GM19025 (cell line): Measurements from ENCODE around the gene HBA2.
"Not testable (repeated sequence)": the region's sequence is repeated elsewhere in the genome, so short reads cannot be mapped to it uniquely, and the experiment has no call there.

ENCODE experiments used
- ATAC-seq: cut with Tn5 transposase; IDR thresholded peaks from one replicate; pipeline ENCODE4 v1.9.1; 2021; ENCODE audit warnings: mild to moderate bottlenecking, low read depth, moderate library complexity; ENCODE audit not compliant: unreplicated experiment

HBA2 gene

DNA sequence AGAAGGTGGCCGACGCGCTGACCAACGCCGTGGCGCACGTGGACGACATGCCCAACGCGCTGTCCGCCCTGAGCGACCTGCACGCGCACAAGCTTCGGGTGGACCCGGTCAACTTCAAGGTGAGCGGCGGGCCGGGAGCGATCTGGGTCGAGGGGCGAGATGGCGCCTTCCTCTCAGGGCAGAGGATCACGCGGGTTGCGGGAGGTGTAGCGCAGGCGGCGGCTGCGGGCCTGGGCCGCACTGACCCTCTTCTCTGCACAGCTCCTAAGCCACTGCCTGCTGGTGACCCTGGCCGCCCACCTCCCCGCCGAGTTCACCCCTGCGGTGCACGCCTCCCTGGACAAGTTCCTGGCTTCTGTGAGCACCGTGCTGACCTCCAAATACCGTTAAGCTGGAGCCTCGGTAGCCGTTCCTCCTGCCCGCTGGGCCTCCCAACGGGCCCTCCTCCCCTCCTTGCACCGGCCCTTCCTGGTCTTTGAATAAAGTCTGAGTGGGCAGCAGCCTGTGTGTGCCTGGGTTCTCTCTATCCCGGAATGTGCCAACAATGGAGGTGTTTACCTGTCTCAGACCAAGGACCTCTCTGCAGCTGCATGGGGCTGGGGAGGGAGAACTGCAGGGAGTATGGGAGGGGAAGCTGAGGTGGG, 657 bp downstream of the HBA2 start:
- not testable (repeated sequence) for ATAC-seq

DNA sequence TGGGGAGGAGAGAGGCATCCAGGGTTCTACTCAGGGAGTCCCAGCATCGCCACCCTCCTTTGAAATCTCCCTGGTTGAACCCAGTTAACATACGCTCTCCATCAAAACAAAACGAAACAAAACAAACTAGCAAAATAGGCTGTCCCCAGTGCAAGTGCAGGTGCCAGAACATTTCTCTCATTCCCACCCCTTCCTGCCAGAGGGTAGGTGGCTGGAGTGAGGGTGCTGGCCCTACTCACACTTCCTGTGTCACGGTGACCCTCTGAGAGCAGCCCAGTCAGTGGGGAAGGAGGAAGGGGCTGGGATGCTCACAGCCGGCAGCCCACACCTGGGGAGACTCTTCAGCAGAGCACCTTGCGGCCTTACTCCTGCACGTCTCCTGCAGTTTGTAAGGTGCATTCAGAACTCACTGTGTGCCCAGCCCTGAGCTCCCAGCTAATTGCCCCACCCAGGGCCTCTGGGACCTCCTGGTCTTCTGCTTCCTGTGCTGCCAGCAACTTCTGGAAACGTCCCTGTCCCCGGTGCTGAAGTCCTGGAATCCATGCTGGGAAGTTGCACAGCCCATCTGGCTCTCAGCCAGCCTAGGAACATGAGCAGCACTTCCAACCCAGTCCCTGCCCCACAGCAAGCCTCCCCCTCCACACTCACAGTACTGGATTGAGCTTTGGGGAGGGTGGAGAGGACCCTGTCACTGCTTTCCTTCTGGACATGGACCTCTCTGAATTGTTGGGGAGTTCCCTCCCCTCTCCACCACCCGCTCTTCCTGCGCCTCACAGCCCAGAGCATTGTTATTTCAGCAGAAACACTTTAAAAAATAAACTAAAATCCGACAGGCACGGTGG, 1.5 kb downstream of the HBA2 start:
- not testable (repeated sequence) for ATAC-seq

DNA sequence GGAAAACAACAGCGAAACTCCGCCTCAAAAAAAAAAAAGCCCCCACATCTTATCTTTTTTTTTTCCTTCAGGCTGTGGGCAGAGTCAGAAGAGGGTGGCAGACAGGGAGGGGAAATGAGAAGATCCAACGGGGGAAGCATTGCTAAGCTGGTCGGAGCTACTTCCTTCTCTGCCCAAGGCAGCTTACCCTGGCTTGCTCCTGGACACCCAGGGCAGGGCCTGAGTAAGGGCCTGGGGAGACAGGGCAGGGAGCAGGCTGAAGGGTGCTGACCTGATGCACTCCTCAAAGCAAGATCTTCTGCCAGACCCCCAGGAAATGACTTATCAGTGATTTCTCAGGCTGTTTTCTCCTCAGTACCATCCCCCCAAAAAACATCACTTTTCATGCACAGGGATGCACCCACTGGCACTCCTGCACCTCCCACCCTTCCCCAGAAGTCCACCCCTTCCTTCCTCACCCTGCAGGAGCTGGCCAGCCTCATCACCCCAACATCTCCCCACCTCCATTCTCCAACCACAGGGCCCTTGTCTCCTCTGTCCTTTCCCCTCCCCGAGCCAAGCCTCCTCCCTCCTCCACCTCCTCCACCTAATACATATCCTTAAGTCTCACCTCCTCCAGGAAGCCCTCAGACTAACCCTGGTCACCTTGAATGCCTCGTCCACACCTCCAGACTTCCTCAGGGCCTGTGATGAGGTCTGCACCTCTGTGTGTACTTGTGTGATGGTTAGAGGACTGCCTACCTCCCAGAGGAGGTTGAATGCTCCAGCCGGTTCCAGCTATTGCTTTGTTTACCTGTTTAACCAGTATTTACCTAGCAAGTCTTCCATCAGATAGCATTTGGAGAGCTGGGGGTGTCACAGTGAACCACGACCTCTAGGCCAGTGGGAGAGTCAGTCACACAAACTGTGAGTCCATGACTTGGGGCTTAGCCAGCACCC, 2.6 kb downstream of the HBA2 start:
- ATAC-seq, result no peak

DNA sequence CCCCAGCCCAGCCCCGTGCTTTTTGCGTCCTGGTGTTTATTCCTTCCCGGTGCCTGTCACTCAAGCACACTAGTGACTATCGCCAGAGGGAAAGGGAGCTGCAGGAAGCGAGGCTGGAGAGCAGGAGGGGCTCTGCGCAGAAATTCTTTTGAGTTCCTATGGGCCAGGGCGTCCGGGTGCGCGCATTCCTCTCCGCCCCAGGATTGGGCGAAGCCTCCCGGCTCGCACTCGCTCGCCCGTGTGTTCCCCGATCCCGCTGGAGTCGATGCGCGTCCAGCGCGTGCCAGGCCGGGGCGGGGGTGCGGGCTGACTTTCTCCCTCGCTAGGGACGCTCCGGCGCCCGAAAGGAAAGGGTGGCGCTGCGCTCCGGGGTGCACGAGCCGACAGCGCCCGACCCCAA, 3.3 kb downstream of the HBA2 start:
- not testable (repeated sequence) for ATAC-seq

DNA sequence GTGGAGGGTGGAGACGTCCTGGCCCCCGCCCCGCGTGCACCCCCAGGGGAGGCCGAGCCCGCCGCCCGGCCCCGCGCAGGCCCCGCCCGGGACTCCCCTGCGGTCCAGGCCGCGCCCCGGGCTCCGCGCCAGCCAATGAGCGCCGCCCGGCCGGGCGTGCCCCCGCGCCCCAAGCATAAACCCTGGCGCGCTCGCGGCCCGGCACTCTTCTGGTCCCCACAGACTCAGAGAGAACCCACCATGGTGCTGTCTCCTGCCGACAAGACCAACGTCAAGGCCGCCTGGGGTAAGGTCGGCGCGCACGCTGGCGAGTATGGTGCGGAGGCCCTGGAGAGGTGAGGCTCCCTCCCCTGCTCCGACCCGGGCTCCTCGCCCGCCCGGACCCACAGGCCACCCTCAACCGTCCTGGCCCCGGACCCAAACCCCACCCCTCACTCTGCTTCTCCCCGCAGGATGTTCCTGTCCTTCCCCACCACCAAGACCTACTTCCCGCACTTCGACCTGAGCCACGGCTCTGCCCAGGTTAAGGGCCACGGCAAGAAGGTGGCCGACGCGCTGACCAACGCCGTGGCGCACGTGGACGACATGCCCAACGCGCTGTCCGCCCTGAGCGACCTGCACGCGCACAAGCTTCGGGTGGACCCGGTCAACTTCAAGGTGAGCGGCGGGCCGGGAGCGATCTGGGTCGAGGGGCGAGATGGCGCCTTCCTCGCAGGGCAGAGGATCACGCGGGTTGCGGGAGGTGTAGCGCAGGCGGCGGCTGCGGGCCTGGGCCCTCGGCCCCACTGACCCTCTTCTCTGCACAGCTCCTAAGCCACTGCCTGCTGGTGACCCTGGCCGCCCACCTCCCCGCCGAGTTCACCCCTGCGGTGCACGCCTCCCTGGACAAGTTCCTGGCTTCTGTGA, 4.1 kb downstream of the HBA2 start, which contains the start of gene HBA1:
TSS of gene HBA1 (plus strand) at position 204 of the 906 bp plus-strand sequence. CDS start at position 241, 37 bp downstream.
- not testable (repeated sequence) for ATAC-seq

DNA sequence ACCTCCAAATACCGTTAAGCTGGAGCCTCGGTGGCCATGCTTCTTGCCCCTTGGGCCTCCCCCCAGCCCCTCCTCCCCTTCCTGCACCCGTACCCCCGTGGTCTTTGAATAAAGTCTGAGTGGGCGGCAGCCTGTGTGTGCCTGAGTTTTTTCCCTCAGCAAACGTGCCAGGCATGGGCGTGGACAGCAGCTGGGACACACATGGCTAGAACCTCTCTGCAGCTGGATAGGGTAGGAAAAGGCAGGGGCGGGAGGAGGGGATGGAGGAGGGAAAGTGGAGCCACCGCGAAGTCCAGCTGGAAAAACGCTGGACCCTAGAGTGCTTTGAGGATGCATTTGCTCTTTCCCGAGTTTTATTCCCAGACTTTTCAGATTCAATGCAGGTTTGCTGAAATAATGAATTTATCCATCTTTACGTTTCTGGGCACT, 4.7 kb downstream of the HBA2 start:
- no peak for ATAC-seq

DNA sequence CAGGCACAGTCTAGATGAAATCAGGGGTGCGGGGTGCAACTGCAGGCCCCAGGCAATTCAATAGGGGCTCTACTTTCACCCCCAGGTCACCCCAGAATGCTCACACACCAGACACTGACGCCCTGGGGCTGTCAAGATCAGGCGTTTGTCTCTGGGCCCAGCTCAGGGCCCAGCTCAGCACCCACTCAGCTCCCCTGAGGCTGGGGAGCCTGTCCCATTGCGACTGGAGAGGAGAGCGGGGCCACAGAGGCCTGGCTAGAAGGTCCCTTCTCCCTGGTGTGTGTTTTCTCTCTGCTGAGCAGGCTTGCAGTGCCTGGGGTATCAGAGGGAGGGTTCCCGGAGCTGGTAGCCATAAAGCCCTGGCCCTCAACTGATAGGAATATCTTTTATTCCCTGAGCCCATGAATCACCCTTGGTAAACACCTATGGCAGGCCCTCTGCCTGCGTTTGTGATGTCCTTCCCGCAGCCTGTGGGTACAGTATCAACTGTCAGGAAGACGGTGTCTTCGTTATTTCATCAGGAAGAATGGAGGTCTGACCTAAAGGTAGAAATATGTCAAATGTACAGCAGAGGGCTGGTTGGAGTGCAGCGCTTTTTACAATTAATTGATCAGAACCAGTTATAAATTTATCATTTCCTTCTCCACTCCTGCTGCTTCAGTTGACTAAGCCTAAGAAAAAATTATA, 5.4 kb downstream of the HBA2 start:
- ATAC-seq, result no peak

DNA sequence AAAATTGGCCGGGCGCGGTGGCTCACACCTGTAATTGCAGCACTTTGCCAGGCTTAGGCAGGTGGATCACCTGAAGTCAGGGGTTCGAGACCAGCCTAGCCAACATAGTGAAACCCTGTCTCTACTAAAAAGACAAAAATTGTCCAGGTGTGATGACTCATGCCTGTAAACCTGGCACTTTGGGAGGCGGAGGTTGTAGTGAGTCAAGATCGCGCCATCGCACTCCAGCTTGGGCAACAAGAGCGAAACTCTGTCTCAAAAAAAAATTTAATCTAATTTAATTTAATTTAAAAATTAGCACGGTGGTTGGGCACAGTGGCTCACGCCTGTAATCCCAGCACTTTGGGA, 6.0 kb downstream of the HBA2 start:
- ATAC-seq, result no peak

DNA sequence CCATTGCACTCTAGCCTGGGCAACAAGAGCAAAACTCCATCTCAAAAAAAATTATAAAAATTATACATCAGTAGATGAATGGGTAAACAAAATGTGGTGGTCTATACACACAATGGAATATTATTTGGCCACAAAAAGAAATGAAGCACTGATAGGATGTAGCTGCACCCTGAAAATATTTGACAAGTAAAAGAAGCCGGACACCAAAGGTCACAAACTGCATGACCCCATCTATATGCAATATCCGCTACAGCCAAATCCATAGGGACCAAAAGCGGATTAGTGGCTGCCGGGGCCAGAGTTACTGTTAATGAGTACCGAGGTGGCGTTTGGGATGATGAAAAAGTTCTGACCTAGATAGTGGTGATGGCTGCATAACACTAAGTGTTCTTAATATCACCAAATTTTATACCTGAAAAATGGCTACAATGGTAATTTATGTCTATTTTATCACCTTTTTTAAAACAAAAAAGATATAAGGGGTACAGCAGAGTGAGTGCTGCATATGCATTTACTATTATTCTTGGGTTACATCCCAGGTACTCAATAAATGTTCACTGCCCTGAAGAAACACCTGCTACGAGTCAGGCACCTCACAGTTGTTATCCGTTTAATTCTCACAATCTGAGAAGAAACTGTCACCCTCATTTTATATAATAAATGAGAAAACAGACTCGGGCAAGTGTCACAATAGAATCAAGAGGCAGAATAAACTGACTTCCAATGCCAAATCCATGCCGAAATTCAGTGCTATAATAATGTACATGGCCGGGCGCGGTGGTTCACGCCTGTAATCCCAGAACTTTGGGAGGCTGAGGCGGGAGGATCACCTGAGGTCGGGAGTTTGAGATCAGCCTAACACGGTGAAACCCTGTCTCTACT, 6.8 kb downstream of the HBA2 start:
- ATAC-seq, result no peak

DNA sequence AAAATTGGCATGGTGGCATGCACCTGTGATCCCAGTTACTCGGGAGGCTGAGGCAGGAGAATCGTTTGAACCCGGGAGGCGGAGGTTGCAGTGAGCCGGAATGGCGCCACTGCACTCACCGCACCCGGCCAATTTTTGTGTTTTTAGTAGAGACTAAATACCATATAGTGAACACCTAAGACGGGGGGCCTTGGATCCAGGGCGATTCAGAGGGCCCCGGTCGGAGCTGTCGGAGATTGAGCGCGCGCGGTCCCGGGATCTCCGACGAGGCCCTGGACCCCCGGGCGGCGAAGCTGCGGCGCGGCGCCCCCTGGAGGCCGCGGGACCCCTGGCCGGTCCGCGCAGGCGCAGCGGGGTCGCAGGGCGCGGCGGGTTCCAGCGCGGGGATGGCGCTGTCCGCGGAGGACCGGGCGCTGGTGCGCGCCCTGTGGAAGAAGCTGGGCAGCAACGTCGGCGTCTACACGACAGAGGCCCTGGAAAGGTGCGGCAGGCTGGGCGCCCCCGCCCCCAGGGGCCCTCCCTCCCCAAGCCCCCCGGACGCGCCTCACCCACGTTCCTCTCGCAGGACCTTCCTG, 7.5 kb downstream of the HBA2 start, which contains the start of gene HBQ1:
TSS of gene HBQ1 (plus strand) at position 359 of the 575 bp plus-strand sequence. CDS start at position 387, 28 bp downstream.
- no peak for ATAC-seq

DNA sequence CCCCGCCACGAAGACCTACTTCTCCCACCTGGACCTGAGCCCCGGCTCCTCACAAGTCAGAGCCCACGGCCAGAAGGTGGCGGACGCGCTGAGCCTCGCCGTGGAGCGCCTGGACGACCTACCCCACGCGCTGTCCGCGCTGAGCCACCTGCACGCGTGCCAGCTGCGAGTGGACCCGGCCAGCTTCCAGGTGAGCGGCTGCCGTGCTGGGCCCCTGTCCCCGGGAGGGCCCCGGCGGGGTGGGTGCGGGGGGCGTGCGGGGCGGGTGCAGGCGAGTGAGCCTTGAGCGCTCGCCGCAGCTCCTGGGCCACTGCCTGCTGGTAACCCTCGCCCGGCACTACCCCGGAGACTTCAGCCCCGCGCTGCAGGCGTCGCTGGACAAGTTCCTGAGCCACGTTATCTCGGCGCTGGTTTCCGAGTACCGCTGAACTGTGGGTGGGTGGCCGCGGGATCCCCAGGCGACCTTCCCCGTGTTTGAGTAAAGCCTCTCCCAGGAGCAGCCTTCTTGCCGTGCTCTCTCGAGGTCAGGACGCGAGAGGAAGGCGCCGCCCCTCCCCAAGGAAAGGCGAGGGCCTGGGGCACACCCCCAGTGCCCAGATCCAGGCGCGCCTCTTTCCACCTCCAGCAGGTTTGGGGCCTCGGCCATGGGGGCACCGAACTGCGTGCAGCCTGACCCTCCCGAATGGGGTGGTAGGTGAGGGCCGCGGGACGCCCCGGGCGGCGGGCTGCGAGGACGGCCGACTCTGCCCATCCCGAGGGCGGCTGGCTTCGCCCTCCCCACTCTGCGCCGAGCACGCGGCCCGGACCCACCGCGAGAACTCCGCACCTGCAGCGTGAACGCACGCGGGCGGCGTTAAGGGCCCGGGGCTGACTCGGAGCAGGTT, 8.2 kb downstream of the HBA2 start:
- no peak for ATAC-seq

DNA sequence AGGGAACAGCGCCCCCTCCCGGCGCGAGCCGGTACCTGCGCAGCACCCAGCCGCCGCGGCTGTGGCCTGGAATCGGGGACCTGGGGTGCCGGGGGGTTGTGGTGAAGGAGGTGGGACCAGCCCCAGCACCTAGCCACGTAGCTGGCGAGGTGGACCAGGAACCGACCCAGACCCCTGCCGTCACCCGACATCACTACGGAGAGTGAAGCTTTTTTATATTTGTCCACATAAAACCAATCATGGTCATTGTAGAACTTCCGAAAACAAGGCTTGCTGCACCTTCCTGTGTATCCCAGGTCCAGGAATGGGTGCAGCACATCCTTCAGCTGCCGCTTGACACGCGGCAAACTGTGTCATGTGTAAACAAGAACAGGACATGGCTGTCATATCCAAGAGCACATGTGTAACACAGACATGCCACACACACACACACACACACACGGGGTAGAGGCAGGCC, 8.9 kb downstream of the HBA2 start:
- ATAC-seq, result no peak

DNA sequence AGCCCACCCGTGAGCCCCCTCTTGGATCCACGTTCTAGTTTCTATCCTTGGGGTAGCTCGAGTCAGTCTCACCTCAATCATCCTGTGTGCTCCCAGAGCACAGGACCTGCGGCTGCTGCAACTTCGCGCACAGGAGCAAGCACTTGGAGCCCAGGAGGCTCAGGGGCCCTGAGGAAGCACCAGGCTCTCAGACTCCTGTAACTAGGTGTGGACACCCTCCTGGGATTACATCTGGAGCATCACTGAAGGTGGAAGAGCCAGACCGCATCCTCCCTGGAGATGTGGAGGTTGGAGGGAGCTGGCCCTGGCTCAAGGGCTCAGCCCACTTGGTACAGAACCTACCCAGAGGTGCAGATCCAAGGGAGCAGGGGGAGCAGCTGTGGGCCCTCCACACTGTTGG, 10.3 kb downstream of the HBA2 start:
- no peak for ATAC-seq

DNA sequence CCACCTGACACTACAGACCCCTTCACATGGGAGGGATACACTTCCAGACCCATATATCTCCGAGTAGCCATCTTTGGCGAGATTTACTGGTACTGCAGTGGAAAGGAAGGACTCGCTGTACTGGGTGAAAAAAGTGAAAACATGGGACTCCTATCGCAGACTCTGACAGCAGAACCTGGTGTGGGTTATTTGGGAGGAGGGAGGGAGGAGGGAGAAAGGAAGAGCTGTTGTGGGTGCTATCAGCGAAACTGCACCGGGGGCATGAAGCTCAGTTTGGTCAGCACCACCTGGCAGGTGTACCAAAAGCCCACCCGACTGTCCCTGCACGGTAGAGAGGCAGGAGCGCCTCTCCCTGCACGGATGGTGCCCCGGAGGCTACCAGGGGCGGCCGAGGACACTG, 12.5 kb downstream of the HBA2 start:
- ATAC-seq, result no peak

DNA sequence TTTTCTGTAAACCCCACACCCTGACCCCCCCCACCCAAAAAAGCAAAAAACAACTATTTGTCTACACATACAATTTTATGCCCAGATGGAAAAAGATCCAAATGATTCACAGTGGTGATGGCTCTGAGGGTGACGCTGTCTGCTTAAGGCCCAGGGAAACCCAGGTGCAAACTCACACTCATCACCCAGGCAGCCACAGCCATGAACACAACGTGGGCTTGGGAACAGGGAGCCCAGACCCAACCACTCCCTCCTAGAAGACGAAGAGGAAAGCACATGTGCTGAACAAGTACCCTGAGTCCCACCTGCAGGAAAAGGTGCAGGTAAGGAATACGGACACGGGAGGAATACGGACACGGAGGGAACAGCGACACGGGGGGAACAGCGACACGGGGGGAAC, 13.0 kb downstream of the HBA2 start:
- ATAC-seq, result no peak

DNA sequence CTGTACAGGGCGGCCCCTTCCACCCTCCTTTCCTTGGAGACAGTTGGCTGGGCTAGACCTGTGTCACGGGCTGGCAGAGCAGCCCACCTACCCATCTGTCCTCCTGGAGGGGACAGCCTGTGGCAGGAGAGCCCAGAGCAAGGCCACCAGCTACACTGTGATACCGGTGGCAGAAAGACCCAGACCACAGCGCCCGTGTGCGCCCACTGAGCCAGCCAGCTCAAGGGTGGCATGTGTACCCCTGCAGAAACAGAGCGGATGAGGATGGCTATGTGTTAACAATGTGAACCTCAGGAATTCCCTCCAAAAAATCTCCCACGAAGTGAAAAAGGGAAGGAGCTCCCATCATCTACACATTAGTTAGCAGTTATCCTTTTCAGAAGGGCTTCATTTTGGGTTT, 14.7 kb downstream of the HBA2 start:
- ATAC-seq, result no peak

DNA sequence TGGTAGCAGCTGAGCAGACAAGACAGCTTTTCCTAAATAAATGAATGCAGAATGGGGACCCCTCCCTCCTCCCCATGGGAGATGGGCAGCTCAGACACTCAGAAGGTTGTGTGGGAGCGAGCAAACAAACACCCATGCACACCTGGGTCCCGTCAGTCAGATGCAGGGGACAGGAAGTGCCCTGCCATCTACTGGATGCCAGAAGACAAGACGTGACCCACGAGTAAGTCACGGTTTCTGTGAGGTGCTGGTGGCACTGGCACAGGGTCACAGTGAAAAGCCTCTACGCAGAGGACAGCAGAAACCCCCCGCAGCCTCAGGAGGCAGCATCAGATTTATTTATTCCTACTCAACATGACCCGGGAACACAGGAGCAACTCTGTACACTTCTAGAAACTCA, 16.0 kb downstream of the HBA2 start:
- ATAC-seq, result no peak
